A172 (cell line): ENCODE results near the gene TMEM43. TPM values are rescaled to one million over a fixed set of nuclear protein-coding genes. Genes with fewer than 3 reads are reported as not detected.

Experiments used
- DNase-seq: peaks from one replicate; pipeline ENCODE4 v3.0.0-alpha.2; 2015; ENCODE audit warnings: low spot score
- total RNA-seq: library from RNA; depleted of rRNA; stranded (reverse); fragments of >200 nt; shearing (Covaris generic); gene quantifications from 2 replicates; pipeline ENCODE4 v1.2.3, GENCODE V29; 2014

Gene TMEM43
- total RNA-seq, 1 experiment from 2014 or later: 132 TPM

DNA sequence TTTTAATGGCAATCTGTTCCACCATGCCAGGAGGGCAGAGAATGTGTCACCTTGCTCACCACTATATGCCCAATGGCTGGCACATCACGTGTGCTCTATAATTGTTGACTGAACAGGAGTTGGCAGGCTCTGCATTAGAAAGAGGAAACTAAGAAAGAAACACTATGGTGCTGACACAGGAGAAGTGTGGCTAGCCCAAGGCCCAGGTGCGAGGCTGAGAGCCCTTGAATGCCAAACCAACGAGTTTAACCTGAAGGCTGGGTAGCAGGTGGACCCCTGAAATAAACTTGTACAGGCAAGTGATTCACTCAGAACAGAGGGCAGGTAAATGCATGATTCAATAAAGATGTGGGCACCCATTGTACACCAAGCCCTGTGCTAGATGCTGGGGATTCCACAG is 2.6 kb upstream of the TMEM43 start:
- no peak for DNase-seq

DNA sequence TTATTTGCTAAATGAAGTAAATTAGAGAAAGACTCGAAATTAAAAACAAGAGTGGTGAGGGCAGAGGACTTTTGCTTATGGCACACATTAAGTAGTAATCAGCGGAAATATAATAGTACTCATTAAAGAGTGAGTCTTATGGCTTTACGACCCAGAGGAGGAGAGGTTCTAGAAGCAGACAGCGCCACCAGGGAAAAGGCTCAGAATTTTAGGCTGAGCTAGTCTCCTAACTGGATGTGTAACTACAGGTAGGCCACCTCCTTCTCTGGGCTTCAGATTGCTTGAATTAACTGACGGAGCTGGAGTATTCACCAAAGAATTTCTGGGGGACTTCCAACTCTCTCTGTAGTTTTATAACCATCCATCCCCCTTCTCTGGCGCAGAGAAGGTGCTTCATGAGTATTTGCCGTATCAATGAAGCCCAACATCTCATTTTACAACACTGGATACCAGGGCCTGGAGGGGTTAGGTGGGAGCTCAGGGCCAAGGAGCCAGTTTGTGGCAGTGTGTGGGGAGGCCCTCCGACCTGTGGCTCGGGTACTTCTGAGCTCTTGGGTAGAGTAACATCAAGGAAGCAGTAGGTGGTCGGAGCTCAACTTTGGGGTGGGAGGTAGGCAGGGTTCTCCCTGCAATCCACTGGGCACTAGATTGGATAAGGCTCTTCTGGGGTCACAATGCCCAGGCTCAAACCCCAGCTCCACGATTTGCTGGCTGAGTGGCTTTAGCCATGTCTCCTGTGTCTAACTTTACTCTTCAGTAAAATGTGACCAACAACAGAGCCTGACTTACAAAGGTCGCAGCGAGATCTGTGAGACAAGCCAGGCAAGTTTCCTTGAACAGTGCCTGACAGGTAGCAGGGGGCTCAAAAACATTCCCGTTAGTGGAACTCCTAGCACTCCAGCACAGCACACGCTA is 1.3 kb upstream of the TMEM43 start:
- no peak for DNase-seq

DNA sequence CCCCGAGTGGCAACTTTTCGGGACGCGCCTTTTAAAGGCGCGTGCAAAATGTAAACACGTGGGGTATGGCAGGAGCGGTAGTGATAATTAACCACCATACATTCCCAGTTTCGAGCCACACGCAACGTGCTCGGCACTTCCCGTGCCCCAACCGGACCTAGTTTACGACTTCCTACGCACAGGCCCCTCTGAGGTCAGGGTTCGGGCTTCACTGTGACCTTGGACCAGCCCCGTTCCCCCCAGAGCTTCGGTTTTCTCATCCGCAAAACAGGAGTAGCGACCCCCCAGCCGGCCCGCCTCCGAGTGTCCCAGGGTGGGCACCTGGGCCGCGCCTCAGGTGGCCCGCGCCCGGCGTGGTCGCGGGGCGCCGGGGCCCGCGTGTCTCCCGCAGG is 633 bp upstream of the TMEM43 start:
- DNase-seq: no peak

DNA sequence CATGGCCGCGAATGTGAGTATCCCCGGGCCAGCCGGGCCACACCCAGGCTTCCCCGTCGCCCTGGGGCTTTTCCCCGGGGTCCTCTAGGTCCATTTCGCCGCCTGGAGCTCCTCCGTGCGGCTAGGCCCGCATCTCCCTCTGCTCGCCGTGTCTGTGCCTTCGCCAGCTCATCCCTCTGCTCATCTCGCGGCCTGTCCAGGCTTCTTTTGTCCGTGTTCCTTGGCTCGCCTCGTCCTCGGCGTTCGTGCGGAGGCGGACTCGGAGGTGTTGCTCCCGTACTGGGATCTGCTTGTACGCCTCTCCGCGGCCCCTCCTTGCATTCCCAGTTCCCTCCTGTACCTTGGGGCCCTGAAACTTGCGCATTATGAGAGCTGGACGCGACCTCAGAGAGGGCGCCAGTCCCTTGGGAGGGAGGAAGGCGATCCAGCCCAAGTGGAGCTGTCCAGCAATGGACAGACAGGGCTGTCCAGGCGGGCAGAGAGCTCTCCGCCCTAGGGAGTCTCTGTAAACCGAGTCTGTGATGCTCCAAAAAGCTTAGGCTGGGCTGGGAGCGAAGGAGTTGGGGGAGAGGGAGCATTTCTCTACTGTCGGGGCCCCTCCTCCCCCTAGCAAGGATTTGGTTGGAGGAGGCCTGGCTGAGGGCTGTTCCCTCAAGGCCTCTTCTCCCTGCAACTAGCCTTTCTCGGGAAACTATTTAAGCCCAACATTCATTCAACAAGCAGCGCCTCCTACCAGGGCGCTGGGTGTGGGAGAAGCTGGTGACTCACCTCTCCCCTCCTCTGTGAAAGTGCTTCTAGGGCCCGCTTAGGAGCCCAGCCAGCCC is 553 bp downstream of the TMEM43 start:
- DNase-seq: peak; percentile 94

DNA sequence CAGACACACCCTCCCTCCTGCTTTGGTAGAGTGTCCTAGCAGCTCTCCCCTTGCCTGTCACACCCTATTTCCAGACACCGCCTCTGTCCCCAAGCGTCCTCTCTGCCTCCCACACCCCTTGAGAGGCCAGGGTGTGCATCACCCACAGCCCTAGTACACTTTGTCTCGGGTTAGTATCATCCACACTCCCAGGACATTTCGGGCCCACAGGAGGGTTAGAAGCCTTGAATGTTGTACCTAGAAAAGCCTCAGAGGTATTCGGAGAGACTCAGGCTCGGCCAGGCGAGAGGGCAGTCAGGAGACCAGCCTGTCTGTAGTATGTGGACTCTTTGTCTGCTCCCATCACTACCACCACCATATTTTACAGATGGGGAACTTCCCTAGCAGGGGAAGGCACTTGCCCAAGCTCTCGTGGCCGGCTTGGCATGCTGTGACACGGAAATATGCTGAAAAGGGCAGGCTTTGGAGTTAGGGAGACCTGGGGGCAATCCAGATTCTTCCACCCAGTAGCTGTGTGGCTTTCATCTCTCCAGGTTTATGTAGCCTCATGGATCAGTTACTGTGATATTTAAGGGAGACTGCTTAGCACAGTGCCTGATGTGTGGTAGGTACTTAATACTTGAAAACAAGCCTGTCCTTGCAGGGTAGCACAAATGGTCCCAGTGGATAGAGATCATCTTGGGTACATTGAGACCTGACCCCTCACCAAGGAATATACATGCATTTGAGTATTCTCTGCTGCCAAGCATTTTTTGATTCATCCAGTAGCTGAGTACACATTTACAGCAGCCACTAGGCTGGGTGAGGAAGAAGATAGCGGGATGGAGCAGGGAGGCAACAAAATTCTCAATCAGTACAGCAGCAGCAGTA is 1.4 kb downstream of the TMEM43 start:
- DNase-seq: no peak

DNA sequence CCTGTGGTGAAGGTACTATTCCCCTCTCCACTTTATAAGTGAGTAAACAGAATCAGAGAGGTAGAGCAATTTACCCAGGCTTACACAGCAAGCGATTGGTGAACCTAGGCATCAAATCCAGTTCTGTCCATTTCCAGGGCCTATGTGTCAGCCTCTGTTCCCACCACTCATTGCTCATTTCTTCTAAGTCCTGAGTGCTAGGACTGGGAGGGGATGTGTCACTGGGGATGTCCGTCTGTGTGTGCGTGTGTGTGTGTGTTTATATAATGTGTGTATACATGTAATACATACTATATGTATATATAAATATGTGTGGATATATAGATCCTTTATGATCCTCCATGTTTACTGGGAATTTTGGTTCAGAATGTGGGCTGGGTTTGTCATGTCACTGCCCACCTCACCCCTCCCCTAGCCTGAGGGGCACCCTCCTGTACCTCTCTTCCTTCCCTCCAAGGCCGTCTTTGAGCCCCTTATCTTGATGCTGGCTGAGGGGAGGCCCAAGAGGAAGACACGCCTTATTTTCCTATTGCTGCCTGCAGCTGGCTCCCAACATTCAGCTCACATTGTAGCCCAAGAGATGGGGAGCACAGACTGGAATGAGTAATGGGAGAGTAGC is 2.1 kb downstream of the TMEM43 start:
- DNase-seq: no peak

DNA sequence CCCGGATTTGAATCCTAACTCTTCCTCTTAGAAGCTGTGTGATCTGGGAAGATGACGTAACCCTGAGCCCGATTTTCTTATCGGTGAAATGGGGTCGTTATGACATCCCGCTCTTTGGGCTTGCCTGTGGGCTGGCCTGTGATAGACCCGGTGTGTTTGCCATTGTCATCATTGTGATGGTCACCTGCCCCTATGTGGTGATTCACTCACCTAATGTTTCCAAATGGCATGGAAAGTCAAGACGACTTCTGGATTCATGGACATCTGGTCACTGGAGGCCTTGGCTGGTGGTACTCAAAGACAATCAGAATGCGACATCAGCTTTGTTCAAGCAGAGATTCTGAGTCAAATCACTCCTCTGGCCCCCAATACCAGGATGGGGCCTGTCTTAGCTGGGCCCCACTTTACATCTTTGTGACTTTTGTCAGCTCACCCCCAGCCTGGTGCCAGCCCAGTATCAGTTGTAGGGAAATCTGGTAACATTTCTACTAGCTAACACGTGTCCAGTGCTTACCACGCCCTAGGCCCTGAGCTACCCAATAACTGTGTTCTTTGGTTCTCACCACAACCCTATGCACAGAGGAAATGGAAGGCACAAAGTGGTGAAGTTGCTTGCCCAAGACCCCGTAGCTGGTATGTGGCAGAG is 2.8 kb downstream of the TMEM43 start:
- no peak for DNase-seq

DNA sequence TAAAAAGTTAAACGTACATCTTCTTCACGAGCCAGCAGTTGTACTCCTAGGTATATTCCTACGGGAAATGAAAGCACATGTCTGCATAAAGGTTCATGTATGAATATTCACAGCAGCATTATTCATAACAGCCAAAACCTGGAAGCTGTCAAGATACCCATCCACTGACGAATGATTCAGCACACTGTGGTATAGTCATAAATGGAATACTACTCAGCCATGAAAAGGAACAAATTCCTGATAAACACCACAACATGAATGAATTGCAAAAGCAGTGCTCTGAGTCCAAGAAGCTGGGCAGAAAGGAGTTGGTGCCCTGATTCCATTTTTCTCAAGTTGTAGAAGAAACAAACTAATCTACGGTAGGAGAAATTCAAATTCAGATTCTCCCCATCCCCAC is 3.9 kb downstream of the TMEM43 start:
- no peak for DNase-seq

DNA sequence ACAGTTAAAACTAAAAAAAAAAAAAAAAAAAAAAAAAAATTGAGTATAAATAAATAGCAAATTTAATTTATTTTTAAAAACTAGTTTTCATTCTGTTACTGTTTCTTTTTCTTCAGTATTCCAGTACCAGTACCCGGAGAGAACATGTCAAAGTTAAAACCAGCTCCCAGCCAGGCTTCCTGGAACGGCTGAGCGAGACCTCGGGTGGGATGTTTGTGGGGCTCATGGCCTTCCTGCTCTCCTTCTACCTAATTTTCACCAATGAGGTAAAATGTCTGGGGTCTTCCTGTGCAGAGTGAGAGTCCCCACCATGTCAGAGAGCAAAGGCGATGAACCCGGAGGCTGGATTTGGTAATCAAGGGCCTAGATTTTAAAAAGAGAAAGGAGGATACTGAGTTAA is 4.4 kb downstream of the TMEM43 start:
- DNase-seq: no peak

DNA sequence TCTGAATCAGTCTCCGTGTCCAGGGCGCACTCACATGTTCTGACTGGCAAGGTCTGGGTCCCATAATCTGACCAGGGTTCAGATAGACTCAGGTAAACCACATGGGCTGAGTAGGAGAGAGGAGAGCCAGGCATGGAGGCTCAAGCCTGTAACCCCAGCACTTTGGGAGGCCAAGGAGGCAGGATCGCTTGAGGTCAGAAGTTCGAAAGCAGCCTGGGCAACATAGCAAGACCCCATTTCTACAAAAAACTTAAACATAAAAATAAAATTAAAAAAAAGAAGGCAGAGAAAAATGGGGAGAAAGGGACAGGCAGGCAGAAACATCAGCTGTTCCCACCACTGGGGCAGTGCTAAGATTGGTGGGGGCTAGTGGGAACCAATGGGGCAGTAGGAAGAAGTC is 5.4 kb downstream of the TMEM43 start:
- no peak for DNase-seq

DNA sequence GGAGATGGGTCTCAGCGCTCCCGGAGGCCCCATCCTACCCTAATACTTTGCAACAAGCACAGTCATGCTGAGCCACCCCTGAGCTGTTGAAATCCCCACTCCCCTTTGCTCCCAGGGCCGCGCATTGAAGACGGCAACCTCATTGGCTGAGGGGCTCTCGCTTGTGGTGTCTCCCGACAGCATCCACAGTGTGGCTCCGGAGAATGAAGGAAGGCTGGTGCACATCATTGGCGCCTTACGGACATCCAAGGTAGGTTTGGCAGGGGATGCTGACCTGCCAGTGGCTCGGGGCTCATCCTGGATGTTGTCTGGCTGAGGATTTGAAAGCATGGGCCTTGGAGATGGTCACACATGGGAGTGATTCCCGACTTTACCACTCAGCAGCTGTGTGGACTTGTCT is 5.9 kb downstream of the TMEM43 start:
- DNase-seq: no peak

DNA sequence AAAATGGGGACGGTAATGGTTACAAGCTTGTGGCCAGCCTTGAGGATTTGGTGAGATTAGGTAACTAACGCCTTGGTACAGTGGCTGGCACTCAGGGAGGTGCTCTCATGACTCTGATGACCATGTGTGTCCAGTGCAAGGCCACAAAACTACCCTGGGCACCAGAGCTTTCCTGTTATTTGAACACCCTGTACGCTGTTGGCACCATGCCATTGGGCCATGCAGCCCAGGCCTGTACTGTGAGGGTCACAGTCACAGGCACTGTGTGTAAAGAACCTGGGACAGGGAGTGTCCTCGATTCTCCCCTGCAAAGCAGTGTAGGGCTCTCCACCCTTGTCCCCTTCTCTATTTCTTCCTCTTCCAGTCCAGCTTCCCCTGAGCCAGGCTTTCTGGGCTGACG is 6.3 kb downstream of the TMEM43 start:
- DNase-seq: no peak

DNA sequence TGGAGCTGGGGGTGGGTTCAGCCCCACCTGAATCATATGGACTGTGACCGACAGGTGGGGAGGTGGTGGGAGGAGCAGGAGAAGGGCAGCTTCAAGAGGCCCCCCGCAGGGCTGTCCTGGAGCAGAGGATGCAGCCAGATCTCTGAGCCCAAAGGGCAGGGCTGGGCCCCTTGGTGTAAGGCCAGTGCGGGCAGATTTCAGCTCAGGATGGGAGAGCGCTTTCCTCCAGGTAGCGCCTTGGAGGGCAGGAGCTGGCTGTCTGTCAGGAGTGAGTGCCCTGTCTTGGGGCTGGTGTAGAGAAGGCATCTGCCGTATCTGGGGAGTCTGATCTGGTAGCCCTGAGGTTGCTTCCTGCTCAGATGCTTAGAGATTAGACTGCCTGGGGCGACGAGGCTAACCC is 7.3 kb downstream of the TMEM43 start:
- DNase-seq: no peak

DNA sequence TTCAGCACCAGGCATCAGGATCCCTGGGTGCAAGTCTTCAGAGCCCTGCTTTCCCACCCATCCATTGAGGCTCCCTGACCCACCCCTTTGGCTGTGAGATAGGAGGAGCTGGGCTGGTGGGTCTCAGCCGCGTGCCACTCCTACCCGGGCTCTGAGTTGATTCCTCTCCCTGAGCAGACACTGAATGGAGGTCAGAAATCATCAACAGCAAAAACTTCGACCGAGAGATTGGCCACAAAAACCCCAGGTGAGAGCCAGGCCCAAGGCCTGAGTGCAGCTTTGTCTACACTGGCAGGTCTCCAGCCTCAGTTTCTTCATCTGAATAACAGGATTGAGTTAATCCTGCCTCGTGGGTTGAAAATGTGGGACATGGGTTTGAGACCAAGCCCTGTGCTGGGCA is 7.8 kb downstream of the TMEM43 start:
- DNase-seq: no peak

DNA sequence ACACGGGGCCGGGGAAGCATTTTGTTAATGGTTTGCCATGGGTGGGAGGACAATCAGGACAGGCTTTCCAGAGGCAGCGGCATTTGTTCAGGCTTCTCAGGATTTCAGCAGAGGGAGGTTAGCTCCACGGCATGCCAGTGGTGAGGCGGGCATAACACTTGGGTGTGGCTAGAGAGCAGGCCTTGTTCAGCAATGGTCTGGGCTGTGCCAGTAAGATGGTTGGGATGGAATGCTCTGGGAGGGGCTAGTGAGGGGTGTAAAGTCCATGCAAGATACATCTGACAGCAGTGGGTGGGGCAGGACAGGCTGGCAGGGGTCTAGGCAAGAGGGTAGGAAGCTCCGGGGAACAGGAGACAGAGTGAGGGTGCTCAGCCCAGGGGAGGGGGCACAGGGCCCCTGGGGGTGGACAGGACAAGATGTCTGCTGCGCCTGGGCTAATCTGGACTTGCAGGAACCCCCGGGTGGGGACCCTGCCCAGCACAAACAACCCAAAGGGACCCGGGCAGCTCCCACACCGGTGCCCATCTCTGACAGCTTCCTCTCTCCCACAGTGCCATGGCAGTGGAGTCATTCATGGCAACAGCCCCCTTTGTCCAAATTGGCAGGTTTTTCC is 8.4 kb downstream of the TMEM43 start:
- DNase-seq: no peak

DNA sequence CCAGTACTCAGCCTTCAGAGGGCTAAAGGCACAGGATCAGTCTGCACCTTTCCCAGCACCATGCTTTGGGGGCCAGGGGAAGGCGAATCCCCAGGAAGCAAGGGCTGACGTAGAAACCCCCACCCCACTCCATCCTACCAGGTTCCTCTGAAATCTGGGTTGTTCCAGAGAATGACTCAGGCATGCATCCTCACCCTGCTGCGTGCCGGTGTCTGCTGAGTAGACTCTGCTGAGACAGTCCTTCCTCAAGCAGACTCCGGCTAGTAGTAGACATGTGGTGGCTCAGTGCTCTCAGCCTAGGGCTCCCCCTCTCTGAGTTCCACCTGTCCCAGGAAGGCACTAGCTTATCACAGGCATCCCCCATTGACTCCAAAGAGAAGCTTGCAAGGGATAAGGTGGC is 9.0 kb downstream of the TMEM43 start:
- no peak for DNase-seq

DNA sequence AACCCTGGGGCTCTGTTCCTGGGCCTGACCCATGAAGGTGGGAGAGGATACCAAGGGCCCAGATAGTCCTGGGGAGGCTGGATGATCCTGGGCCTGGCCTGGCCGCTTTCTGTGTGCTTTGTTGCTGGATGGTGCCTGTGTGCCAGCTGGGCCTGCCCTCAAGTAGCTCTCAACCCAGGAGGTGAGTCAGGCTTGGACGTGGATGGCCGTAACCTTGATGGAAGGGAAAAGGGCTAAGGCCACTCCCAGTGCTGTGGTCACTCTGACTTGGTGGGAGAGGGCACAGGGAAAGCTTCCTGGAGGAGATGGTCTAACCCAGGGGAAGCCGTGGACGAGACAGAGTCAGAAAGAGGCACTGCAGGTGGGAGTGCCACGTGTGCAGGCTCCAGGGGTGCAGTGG is 9.4 kb downstream of the TMEM43 start:
- DNase-seq: no peak

DNA sequence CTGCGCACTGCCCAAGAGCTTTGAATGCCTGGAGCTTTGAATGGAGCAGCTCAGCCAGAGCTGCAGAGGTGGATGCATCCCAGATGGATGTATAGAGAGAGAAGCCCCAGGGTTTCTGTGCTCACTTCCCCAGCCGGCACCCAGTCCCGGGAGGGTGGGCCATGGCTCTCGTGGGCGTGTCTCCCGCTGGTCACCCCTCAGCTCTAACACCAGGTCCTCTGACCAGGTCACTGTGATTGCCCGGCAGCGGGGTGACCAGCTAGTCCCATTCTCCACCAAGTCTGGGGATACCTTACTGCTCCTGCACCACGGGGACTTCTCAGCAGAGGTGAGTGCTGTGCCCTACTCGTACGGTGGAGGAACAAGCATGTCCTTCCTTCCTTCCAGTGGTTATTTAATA is 10.7 kb downstream of the TMEM43 start:
- DNase-seq: no peak

DNA sequence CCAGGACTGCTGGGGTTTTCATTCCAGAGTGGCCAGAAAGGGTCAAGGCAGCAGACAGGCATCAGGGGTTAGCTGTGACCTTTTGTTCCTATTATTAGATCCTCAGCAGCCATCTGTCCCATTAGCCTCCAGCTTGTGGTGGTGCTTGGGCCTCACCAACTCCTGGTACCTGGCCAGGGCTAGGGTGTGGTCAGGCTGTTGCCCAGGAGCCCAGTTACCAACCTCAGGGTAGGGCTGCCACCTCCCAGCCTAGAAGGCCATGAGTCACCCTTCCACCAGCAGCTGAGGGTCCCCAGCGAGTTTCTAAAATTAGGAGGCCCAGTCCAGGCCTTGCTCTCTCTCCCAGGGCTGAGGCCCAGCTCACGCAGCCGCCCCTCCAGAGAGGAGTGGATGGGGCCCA is 12.2 kb downstream of the TMEM43 start:
- peak; percentile 85 for DNase-seq

DNA sequence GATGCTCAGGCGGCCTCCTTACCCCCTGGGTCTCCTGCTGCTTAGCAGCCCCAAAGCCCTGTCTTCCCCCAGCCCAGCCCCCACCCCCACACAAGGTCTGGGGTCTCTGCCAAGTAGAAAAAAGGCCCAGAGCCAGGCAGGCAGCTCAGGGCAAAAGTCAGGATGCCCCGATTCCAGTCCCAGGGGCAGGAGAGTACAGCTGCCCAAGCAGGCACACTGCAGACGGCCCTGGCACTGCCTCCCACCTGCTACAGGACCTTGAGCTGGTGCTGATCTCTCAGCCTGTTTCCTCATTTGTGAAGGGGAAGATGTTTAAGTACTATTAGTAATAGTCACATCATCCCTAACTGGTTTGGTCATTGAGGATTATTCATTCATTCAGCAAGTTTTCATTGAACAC is 12.6 kb downstream of the TMEM43 start:
- peak; percentile 23 for DNase-seq
